Smooth muscle cell (in vitro differentiated cells): Measurements from ENCODE around the gene ZFP90. TPM values are rescaled to one million over a fixed set of nuclear protein-coding genes. Genes with fewer than 3 reads are reported as not detected.
A peak's percentile ranks its signal among the peaks of the same experiment; 100 is the strongest.
"Not testable (repeated sequence)": the region's sequence is repeated elsewhere in the genome, so short reads cannot be mapped to it uniquely, and the experiment has no call there.

ENCODE experiments used
- DNase-seq: peaks from one replicate; lab custom pipeline; 2025; ENCODE audit not compliant: unreplicated experiment; lab: John Stamatoyannopoulos, UW
- H2AFZ ChIP-seq: fragments of 200-600 bp; sonication (generic); 2 replicates; pipeline ENCODE4 v1.6.0; 2016; ENCODE audit warnings: antibody characterized with exemption, low read depth, mild to moderate bottlenecking
- H3F3A ChIP-seq: fragments of 200-600 bp; sonication (generic); 2 replicates; pipeline ENCODE4 v1.6.0; 2017; ENCODE audit warnings: antibody characterized with exemption, low read depth
- H3K27ac ChIP-seq: fragments of 200-600 bp; sonication (generic); 2 replicates; pipeline ENCODE4 v1.5.1; 2016; ENCODE audit warnings: low read depth, mild to moderate bottlenecking
- H3K27me3 ChIP-seq: fragments of 200-600 bp; sonication (generic); 2 replicates; pipeline ENCODE4 v1.6.1; 2016; ENCODE audit warnings: low read depth, mild to moderate bottlenecking
- H3K36me3 ChIP-seq: fragments of 200-600 bp; sonication (generic); 2 replicates; pipeline ENCODE4 v1.5.1; 2016; ENCODE audit warnings: low read depth
- H3K4me1 ChIP-seq: fragments of 200-600 bp; sonication (generic); 2 replicates; pipeline ENCODE4 v1.5.1; 2016; ENCODE audit warnings: low read depth
- H3K4me2 ChIP-seq: fragments of 200-600 bp; sonication (generic); 2 replicates; pipeline ENCODE4 v1.6.0; 2016; ENCODE audit warnings: mild to moderate bottlenecking
- H3K4me3 ChIP-seq: fragments of 200-600 bp; sonication (generic); 2 replicates; pipeline ENCODE4 v1.5.1; 2016; ENCODE audit warnings: mild to moderate bottlenecking
- H3K79me2 ChIP-seq: fragments of 200-600 bp; sonication (generic); 2 replicates; pipeline ENCODE4 v1.6.0; 2016; ENCODE audit warnings: low read depth, mild to moderate bottlenecking
- H3K9ac ChIP-seq: fragments of 200-600 bp; sonication (generic); 2 replicates; pipeline ENCODE4 v1.6.0; 2016; ENCODE audit warnings: low read depth
- H3K9me3 ChIP-seq: fragments of 200-600 bp; sonication (generic); replicated peaks from 2 replicates; pipeline ENCODE4 v1.5.1; 2016; ENCODE audit warnings: low read depth
- H4K20me1 ChIP-seq: fragments of 200-600 bp; sonication (generic); 2 replicates; pipeline ENCODE4 v1.6.0; 2016; ENCODE audit warnings: low read depth
- WGBS: methylation state at CpG from one replicate; pipeline ENCODE4 v1.1.7; 2016; ENCODE audit warnings: low lambda C conversion rate; 5-methylcytosine and 5-hydroxymethylcytosine counted together
- polyA plus RNA-seq: library from polyadenylated mRNA; unstranded; fragments of >200 nt; fragmentation: Nextera tagmentation; extraction: Ambion mirVana; gene quantifications from 2 replicates; pipeline ENCODE4 v1.2.1, GENCODE V29; 2016
- total RNA-seq: library from RNA; depleted of rRNA; stranded (reverse); fragments of >200 nt; gene quantifications from 2 replicates; pipeline ENCODE4 v1.2.3, GENCODE V29; 2014
- TF ChIP-seq, protein P1 (sequence below): fragments of 200-600 bp; sonication (generic); IDR thresholded peaks from 2 replicates; pipeline ENCODE4 v1.5.1; 2017; ENCODE audit warnings: borderline replicate concordance, mild to moderate bottlenecking, antibody characterized with exemption; ENCODE audit not compliant: insufficient read depth, poor library complexity, severe bottlenecking

ZFP90 gene
- total and polyA plus RNA-seq, 2 experiments from 2014 or later = 14.9 to 35.1 TPM

DNA sequence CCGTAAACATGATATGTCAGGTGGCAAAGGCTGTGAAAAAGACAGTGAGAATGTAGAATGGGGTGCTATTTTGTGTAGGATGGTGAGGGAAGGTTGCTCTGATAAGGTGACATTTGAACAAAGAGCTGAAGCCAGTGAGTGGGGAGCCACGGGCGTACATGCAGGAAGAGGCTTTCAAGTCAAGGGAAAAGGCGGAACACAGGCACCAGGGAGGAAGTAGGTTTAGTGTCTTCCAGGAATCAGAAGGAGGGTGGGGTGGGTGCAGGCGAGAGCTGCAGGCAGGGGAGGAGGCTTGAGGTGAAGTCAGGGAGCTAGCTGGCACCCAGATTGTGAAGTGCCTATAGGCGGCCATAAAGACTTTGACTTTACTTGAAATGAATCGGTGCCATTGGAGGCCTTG, 14.1 kb downstream of the ZFP90 start:
- Histone ChIP-seq H3K4me3 (no peak overlapping the region), H3K36me3 (peaks cover 78% of the 10 kb centered on the region), H3K4me1 (no peaks in the 10 kb centered on the region), H3K27ac (no peak overlapping the region), H3K9ac (no peak overlapping the region), H3F3A (no peaks in the 10 kb centered on the region), H3K4me2 (no peak overlapping the region), H3K79me2 (peaks cover 19% of the 10 kb centered on the region), H3K9me3 (peaks cover 50% of the 10 kb centered on the region), H2AFZ (no peak overlapping the region), H4K20me1 (no peaks in the 10 kb centered on the region), H3K27me3 (no peaks in the 10 kb centered on the region)
- 98% methylated on average over 7 of the region's 7 CpGs for WGBS
- TF ChIP-seq, protein P1, sequence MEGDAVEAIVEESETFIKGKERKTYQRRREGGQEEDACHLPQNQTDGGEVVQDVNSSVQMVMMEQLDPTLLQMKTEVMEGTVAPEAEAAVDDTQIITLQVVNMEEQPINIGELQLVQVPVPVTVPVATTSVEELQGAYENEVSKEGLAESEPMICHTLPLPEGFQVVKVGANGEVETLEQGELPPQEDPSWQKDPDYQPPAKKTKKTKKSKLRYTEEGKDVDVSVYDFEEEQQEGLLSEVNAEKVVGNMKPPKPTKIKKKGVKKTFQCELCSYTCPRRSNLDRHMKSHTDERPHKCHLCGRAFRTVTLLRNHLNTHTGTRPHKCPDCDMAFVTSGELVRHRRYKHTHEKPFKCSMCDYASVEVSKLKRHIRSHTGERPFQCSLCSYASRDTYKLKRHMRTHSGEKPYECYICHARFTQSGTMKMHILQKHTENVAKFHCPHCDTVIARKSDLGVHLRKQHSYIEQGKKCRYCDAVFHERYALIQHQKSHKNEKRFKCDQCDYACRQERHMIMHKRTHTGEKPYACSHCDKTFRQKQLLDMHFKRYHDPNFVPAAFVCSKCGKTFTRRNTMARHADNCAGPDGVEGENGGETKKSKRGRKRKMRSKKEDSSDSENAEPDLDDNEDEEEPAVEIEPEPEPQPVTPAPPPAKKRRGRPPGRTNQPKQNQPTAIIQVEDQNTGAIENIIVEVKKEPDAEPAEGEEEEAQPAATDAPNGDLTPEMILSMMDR = no peak
- no peak for DNase-seq

DNA sequence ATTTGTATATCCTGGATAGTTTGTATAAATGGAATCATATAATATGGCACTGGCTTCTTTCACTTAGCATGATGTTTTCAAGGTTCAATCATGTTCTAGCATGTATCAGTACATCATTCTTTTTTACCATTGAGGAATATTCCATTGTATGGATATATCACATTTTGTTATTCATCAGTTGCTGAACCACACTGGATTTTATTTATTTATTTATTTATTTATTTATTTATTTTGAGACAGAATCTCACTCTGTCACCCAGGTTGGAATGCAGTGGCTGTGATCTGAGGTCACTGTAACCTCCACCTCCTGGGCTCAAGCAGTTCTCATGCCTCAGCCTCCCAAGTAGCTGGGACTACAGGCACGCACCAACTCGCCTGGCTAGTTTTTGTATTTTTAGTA, 21.2 kb downstream of the ZFP90 start:
- H4K20me1 ChIP-seq, H3K4me3 ChIP-seq, H2AFZ ChIP-seq, H3K9ac ChIP-seq, H3K4me1 ChIP-seq, H3K27me3 ChIP-seq, H3F3A ChIP-seq, DNase-seq, H3K4me2 ChIP-seq, H3K27ac ChIP-seq, H3K79me2 ChIP-seq: not testable (repeated sequence)
- Histone ChIP-seq H3K36me3 (peaks cover 89% of the 10 kb centered on the region), H3K9me3 (peaks cover 93% of the 10 kb centered on the region)
- 98% methylated on average over 2 of the region's 2 CpGs for WGBS

DNA sequence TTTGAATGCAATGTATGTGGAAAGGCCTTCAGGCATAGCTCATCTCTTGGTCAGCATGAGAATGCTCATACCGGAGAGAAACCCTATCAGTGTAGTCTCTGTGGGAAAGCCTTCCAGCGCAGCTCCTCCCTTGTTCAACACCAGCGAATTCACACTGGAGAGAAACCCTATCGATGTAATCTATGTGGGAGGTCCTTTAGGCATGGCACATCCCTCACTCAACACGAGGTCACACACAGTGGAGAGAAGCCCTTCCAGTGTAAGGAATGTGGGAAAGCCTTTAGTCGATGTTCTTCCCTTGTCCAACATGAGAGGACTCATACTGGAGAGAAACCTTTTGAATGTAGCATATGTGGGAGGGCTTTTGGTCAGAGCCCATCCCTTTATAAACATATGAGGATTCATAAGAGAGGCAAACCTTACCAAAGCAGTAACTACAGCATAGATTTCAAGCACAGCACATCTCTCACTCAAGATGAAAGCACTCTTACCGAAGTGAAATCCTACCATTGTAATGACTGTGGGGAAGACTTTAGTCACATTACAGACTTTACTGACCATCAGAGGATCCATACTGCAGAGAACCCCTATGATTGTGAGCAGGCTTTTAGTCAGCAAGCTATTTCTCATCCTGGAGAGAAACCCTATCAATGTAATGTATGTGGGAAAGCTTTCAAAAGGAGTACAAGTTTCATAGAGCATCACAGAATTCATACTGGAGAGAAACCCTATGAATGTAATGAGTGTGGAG, 24.7 kb downstream of the ZFP90 start:
- WGBS = over 99% methylated on average over 7 of the region's 7 CpGs
- H3K9me3 ChIP-seq = peaks cover 93% of the 10 kb centered on the region

DNA sequence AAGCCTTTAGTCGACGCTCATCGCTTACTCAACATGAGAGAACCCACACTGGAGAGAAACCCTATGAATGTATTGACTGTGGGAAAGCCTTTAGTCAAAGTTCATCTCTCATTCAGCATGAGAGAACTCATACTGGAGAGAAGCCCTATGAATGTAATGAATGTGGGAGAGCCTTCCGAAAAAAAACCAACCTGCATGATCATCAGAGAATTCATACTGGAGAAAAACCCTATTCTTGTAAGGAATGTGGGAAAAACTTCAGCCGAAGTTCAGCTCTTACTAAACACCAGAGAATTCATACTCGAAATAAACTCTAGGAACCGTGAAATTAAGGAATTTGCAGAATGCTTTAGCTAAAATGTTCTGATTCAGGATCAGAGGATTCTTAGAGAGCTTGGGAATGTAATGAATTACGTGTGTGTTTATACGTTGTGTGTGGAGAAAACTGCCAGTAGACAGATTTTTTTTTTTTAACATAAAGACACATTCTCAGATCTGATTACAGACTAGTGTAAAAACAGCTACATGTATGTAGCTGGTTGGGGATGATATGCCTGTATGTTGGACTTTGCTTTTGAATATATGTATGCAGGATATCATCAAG, 25.4 kb downstream of the ZFP90 start:
- Histone ChIP-seq H3K4me2 (no peak overlapping the region), H3K36me3 (peaks cover 58% of the 10 kb centered on the region), H3K4me1 (no peaks in the 10 kb centered on the region), H3K4me3 (peak overlapping the region; percentile 1), H3K27me3 (no peaks in the 10 kb centered on the region), H3K9me3 (peaks cover 87% of the 10 kb centered on the region), H2AFZ (no peak overlapping the region), H3F3A (peaks cover 9% of the 10 kb centered on the region), H3K79me2 (no peaks in the 10 kb centered on the region), H3K9ac (no peak overlapping the region), H4K20me1 (no peaks in the 10 kb centered on the region), H3K27ac (no peak overlapping the region)
- 97% methylated on average over 9 of the region's 9 CpGs for WGBS
- TF ChIP-seq, protein P1 = no peak
- DNase-seq = no peak

More for the DNA sequence above, 24.7 kb downstream of the ZFP90 start:
- TF ChIP-seq, protein P1 = no peak
- no peak for DNase-seq
- Histone ChIP-seq H3K9ac (no peak overlapping the region), H3K4me1 (no peaks in the 10 kb centered on the region), H3K79me2 (no peaks in the 10 kb centered on the region), H3K27me3 (no peaks in the 10 kb centered on the region), H3K4me2 (no peak overlapping the region), H3F3A (peaks cover 9% of the 10 kb centered on the region), H2AFZ (no peak overlapping the region), H4K20me1 (no peaks in the 10 kb centered on the region), H3K4me3 (no peak overlapping the region), H3K27ac (no peak overlapping the region), H3K36me3 (peaks cover 65% of the 10 kb centered on the region)
